CD4-positive, alpha-beta T cell treated with Interleukin-4 for 1 hour (primary cell): Measurements from ENCODE around the gene RBM47.
"Not testable (repeated sequence)": the region's sequence is repeated elsewhere in the genome, so short reads cannot be mapped to it uniquely, and the experiment has no call there.

Experiments used
- DNase-seq, 2 donors: peaks; one replicate each; pipeline ENCODE4 v3.0.0-alpha.2; 2020 to 2022

The RBM47 gene

DNA sequence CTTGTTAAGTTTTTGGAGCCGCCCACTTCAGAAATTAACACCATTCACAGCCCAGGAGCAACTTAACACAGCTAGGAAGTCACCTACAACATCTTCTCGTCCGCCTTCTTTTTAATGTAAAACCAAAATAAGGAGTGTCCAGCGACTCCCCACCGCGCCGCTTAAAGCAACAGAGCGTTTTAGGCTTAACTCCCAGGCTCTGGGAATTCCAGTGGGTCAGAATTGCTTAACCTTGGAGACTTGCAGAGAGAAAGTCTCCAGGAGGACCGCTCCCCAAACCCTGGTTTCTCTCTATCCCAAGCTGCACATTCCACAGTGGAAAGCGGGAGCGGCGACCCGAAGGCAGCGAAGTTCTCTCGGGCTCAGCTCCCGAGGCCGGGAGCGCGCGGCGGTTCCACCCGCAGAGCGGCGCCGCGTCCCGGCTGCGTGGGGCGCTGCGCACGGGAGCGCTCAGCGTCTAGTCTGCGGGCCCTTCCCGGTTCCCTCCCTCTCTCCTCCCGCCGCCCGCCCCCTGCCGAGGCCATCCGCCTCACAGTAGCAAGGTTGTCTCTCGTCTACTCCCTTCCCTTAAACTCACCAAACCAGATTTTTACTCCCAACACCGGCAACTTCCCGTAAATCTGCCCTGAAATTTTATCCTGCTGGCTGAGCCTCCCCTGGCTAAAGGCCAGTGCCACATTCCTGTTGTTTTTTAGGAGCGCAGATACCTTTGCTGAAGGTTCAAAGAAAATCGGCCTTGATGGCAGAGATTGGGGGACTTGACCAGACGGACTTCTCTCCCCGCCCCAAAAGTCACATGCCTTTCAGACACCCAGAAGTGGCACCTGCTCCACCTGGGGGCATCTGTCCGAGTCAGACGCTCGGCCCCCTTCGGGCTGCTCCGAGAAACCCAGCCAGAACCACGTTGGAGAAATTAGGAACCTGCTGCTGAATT, at the start of gene RBM47:
Gene RBM47 (minus strand): TSS at position 464 of the 934 bp plus-strand sequence. CDS start 190,971 bp downstream, outside the sequence.
- DNase-seq = peak; percentile 14 to 46

DNA sequence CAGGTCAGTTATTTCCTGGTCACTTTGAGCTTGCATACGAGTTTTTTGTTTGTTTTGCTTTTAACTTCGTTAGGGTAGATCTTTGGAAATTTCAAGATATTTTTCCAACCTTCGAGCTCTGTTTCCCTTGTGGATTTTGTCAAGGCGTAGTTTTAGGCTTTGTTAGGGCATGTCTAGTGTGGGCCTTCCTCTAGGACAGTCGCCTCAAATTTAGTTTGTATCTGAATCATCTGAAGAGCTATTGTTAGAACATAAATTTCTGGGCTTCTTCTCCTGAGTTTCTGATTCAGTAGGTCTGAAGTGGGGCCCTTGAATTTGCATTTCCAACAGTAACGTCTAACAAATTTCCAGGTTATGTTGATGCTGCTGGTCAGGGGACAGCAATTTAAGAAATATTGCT, 48.8 kb upstream of the RBM47 start:
- DNase-seq = no peak

DNA sequence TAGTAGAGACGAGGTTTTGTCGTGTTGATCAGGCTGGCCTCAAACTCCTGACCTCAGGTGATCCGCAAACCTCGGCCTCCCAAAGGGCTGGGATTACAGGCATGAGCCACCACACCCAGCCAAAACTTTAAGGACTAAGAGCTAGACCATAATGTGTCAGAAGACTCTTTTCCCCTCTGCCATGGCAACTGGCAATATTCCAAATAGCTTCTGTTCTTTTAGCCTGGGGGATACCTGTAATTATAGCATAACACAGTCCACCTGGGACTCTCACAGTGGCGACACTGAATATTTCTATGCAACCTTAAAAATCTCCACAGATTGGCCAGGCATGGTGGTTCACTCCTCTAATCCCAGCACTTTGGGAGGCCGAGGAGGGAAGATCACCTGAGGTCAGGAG, 45.5 kb upstream of the RBM47 start:
- no peak for DNase-seq

DNA sequence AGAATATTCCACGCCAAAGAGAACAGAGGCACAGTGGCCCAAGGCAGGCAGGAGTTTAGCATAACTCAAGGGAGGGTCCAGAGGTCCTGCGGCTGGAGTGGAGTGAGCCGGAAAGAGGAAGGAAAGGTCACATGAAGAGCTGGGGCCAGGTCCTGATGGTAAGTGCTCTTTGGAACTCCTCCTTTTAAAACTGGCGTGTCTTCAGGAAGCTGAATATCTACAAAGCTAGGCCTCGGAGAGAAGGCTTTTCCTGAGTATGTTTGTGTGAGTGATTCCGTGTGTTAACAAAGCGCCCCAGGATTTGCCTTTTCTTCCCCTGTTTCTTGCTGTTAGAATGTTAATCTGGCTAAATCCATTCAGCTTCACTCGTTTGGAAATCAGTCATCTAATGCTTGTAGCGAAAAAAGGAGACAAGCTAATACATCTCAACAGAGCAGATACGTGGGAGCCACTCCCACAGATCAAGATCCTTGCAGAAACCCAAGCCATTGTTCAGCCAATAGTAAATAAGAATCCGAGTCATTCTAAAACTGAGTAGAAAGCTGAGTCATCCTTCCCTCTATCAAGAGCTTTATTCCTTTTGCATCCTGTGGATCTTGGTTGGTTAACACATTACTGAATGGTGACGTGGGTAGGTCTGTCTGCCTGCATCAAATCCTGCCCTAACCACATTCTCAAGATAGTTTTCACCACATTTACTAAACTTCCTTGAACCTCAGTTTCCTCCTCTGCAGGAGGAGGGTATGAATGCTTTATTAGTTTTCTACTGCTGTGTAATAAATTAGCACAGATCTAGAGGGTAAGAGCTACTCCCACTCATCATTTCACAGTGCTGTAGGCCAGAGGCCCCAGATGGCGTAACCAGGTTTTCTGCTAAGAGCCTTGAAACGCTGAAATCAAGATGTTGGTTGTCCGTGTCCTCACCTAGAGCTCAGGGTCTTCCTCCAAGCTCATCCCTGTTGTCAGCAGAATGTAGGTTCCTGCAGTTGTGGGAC, 43.2 kb upstream of the RBM47 start:
- DNase-seq = peak; percentile 37 to 50

DNA sequence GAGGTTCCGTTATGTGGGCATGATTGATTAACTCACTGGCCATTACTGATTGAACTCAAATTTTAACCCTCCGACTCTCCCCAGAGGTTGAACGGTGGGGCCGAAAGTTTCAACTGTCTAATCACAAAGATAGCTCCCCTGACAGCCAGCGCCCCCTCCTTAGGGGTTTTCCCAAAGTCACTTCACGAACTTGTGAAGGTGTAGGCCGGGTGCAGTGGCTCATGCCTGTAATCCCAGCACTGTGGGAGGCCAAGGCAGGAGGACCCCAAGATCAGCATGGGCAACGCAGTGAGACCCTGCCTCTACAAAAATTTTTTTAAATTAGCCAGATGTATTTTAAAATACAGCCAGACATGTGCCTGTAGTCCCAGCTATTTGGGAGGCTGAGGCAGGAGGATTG, 39.8 kb upstream of the RBM47 start:
- DNase-seq = no peak

DNA sequence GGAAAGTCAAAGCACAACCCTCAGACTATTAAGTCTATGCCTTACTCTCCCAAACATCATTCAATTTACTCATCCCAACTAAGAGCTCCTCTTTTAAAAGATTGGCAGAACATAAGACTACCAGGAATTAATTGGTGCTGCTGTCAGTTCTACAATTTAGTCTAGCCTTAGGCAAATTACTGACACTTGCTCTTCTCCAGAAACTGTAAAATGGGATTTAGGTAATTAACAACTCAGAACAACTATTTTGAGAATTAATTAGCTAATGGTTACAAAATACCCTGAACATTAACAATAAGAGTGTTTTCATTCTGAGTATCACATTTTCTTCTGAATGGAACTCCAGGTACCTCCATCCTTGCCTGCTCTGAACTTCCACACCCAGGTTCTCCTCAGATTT, 36.2 kb upstream of the RBM47 start:
- no peak for DNase-seq

DNA sequence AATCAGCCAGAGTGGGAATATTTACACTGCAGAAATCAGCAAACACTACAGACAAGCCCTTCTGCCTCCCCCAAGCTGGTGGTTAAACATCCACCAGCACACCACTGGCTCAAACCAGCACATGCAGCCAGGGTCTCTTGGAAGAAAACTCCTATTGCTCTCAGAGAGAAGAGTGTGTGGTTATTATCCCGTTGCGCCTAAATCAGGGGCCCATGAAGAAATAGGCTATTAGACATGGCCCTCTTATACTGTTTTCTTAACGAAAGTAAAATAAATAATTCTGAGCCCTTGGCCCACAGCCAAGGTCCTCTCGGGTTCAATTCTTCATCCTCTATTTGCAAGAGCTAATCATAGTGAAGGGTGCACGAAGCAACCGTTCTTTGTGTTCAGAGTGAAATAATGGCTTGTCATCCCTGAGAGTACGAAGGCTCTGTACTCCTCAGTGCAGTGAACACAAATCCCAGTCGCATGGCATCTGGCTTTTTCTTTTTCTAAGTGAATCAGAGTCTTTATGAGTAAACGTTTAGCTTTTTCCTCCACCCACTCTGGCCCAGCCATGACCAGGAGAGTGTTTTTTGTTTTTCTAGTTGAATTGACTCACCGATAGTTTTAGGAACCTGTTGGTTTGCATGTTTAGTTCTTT, 33.4 kb upstream of the RBM47 start:
- no peak for DNase-seq

DNA sequence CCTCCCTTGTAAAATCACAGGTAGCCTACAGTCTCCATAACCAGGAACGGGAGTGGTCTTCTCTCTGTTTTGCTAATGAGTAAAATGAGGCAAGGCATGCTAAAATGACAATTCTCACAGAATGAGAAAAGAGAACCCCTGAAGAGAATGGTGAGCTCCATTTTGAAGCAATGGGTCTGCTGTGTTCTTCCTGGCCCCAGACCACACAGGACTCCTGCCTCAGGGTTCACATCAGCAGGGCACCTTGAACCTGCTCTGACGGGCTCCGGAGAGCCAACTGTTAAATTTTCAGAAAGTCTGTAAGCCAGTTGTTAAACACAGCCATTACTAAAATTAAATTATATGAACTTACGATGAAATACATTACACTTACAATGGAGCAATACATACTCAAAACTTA, 32.1 kb upstream of the RBM47 start:
- DNase-seq = no peak

DNA sequence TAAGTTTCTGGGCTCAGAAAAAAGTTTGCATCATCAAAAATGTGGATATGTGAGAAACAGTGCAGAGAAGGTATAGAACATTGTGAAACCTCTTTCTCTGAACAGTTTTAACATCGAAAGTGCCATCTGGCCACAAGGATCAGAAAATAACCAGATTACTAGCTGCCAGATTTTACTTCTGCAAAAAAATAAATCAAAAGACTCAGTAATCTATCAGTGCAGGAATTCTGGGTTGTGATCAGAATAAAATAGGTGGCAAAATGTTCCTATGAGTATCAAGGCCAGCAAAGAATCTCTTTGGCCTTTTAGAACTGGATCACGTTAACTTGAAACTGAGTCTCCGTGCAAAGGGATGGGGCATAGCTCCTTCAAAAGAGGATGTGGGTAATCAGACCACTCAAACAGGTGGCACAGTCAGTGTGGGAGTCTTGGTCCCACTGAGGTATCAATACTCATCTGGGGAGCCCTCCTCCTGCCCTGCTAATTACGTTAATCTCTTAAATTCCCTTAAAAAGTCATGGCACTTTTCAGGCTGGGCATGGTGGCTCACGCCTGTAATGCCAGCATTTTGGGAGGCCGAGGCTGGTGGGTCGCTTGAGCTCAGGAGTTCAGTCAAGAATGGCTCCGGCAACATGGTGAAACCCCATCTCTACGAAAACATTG, 26.7 kb upstream of the RBM47 start:
- DNase-seq = no peak

DNA sequence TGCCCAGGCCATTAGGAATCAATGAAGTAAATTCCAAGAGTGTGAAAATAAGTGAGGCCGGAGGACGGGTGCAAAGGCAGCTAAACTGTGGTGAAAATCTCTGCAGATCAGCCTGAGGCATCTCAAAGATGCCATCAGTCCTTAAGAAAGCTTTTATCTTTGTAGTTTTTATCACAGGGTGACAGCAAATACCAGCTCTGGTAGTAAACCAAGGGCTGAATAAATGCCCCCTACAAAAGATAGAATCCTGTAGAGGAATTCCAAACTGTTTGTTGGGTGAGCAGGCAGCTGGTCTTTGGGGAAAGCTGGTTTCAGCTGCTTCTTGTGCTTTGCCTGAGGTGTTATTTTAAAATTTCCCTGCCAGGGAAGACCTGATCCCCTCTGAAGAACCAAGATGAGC, 21.6 kb upstream of the RBM47 start:
- DNase-seq = no peak

DNA sequence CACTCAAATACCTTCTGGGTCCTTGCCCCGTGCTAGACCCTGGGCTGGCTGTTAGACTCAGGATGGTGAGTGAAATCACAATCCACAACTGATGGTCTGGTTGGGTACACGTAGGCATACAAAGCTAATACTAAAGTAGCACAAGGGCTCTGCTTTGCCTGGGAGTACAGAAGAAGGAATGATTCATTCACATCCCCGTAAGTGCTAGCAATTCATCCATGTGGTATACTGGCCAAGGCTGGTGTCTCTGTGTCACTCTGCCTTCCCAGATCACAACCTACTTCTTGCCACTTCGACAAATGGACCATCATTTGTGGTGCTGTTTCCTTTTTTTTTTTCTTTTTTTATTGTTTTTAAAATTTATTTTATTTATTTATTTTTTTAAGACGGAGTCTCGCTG, 19.7 kb upstream of the RBM47 start:
- no peak for DNase-seq

DNA sequence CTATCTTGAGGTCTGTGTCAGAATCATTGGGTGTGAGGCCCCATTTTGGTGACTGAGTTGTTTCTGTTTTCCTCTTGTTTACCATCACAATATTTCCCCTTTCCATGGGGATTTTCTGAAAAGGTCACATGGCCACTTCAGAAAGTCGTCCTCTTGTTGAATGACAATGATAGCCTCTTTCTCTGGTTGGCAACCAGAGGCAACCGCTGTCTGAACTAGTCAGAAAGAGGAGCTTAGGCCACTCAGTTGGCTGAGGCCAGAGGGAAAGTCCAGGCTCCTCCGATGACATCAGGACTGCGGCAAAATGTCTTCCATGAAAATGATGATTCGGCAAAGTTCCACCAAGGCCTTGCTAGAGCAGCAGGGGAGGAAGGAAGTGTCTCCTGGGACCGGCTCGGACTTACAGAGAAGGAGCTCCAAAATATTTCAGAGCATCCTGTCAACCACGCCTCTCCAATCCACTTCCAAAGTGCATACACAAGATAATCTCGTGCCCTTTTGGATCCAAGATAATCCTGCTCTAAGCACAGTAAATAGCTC, 19.1 kb upstream of the RBM47 start:
- DNase-seq = peak in 1 of 2 donors; percentile 64

DNA sequence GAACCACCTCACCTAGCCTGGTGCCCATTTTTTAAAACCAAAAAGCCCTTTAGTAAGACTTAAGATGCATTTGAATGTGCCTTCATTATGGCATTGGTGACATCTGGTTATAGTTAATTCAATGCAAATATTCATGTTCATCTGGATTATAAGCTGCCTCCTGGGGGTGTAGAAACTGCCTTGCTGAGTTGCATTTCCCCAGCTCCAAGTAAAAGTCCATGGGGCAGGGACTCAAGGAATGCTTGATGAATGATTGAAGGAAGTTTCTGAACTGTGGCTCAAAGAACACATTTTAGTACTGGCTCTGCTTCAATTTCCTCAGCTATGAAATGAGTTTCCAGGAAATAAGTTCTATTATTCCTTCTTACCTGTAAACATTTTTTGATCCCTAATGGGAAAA, 18.5 kb upstream of the RBM47 start:
- no peak for DNase-seq

DNA sequence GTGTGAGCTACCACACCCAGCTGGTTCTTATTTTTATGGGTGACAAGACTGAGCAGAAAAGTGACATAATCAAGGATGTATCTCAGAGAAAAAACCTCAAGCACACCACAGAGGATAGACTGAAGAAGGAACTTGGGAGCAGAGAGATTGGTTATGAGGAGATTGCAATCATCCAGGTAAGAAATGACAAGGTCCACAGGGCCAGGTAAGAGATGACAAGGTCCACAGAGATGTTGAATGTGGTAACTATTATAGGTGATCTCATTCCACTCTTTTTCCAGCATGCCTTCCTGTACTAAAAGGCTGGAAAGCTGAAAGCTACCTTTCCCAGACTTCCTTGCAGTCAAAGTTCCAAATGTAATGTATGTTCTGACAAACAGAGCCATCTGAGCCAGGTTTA, 15.9 kb upstream of the RBM47 start:
- DNase-seq = no peak

DNA sequence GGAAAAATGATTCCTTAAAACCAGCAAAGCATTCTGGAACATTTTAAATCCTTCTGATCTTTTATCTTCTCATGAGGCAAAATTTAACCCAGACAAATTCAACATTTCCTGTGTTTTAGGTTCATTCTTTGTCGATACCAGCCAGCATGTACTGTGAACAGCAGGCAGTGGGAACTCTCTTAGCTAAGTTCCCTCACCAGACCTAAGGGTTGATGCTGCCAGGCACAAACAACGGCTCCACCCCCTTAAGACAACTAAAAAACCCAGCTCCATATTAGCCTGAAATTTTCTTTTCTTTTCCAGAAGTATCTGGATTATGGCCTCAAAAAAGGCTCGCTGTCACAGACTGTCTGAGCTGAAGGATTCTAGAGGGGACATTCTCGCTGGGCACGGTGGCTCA, 2.4 kb upstream of the RBM47 start:
- DNase-seq = no peak

DNA sequence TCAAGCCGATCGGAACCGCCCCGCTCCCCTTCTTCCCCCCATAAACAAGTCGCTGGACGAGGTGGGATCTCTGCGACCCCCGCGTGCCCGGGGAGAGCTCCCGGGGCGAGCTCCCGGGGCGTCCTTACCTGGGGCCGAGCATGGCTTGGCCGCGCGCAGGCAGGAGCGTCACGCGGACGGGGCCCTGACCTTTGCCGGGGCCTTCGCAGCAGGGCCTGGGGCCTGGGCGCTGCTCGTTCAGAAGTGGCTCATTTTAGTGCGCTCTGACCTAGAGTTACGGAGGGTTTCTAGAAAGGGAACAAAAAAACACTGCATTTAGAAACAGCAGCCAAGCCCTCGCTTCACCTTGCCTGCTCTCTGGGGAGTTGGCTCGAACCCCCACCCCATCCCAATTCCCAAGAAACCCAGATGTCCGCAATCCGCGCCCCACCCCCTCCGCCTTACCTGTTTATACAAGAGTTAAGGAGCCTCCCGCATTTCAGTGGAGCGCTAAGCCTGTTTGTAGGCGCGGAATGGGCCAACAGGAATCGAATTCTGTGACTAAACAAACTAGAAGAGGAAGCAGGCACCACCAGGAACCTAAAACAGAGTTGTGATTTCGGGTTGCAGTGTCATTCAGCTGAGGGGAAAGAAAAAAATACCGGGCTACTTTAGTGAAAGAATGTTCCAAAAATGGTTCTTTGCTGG, 814 bp upstream of the RBM47 start:
- DNase-seq = peak; percentile 14 to 54

DNA sequence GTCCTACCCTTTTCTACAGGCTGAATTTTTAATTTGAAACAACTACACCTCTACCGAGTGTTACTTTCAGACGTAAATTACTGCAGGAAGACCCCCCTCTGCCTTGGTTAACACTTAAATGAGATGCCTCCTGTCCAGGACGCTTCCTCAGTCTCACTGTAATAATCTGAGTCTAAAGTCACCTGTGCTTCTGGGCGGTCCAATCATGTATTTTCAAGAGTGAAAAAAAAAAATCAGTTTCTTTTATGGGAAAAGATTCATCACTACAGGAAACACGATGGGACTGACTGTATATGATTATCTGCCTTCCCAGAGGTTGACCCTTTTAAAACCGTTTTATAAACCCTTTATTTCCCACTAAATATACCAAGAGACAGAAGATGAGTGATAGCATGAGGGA, 776 bp downstream of the RBM47 start:
- no peak for DNase-seq

DNA sequence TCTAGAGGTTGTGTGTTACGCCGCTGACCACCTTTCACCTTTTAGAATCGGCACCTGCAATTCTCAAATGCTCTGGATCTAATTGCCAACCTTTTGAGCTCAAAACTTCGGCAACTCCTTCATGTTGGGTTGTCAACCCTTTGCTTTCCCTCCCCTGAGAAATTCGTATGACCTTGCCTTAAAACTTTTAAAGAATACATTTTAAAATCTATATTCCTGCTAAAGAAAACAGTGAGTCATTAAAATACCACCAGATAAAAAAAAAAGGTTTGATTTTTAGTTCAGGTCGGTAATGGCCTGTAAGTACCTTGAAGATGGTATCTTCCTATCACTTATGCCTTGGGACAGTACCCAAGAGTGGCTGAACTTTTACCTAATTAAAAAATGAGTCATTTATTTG, 1.3 kb downstream of the RBM47 start:
- not testable (repeated sequence) for DNase-seq

DNA sequence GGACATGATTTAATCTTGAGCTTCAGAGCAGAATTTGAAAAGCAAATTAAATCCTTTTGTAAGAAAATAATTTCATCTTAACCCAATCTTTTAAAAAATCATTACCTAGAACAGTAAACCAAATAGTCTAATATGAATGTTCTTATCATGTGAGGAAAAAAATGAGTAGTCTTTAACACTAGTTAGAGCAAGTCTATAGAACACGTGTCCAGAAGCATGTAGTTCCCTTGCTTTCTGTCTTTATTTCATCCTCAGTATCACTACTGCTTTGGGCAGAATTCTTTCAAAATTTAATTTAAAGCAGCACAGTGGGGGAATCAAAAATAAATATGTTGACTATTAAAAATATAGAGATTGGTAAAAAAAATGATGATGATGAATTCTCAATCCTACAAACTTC, 2.1 kb downstream of the RBM47 start:
- DNase-seq = no peak

DNA sequence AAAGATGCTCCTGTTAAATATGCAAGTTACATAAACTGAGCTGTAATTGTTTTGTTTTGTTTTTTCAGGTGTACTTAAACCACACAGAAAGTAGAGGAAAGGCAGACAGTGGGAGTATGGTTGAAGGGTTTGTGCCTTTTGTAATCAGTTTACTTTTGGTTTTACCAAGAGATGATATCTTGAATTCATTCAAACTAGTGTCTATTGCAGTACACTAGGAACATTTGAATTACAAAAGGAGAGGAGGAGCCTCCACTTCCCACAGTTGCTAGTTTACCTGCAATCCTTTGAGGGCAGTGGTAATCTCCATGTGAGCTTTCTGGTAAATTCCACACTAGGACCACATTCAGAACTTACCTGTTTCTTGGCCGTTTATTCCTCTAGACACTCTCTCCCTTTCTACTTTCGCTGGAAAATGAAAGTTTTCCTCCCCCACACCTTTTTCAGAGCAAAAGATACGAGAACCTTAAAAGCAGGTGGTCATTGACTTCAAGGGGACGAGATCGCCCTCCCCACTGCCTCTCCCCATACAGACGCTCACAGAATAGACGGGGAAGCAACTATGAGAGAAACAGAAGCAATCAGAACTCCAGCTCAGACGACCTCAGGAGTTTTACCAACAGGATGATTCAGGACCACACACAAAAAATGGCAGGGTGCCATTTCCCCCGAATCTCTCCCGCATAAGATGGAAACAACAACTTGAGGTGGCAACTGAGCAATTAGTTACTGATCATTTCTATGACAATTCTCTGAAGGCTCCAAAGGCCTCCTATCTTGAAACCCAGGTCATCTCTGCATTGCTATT, 3.3 kb downstream of the RBM47 start:
- peak in 1 of 2 donors; percentile 21 for DNase-seq

DNA sequence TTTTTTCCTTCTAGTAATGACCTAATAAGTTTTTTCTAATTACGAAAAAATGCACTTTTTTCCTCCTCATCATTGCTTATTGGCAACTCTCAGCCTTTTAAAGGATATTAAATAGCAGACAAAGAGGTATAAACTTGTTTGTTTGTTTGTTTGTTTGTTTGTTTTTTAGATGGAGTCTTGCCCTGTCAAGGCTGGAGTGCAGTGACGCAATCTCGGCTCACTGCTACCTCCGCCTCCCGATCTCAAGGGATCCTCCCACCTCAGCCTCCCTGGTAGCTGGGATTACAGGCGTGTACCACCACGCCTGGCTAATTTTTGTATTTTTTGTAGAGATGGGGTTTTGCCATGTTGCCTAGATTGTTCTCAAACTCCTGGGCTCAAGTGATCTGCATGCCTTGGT, 6.0 kb downstream of the RBM47 start:
- DNase-seq = no peak
